ENCODE data around the gene ADAMTS1. TPM values are rescaled to one million over a fixed set of nuclear protein-coding genes. Genes with fewer than 3 reads are reported as not detected.

The ADAMTS1 gene
- total RNA-seq, 1 donor, result 243 TPM

DNA sequence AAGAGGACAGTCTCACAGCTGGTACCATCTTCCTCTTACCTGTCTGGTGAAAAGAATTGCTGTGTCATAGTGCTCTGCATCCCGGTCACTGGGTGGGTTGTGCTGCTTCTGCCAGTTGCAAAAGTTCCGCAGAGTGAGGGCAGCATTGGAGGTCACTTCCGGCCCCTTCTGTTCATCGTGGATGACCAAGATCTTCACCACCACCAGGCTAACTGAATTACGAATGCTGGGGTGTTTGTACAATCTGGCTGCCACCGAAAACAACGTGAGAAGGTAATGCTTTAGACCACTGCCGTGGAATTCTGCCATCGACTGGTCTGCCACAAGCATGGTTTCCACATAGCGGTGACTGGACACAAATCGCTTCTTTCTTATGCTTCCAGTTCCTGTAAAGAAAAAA lies 2.9 kb downstream of the ADAMTS1 start:
- Histone ChIP-seq H3K27me3 (ENCODE audit: insufficient read depth, low read length) (no peaks in the 10 kb centered on the region), H2AFZ (ENCODE audit: low read length) (no peak overlapping the region), H3K36me3 (ENCODE audit: insufficient read depth, low read length) (peaks cover 69% of the 10 kb centered on the region), H3K4me3 (ENCODE audit: insufficient read depth, low read length) (peak overlapping the region; percentile 94), H3K9me3 (ENCODE audit: low read depth, low read length) (no peaks in the 10 kb centered on the region), H3K4me2 (ENCODE audit: insufficient read depth, low read length) (peak overlapping the region; percentile 91), H3K27ac (ENCODE audit: low read depth, low read length) (peak overlapping the region; percentile 89), H3K79me2 (ENCODE audit: insufficient read depth, low read length) (peaks cover 48% of the 10 kb centered on the region), H4K20me1 (ENCODE audit: insufficient read depth, low read length) (peaks cover 73% of the 10 kb centered on the region), H3K4me1 (ENCODE audit: insufficient read depth, low read length) (peaks cover 39% of the 10 kb centered on the region)
- DNase-seq (ENCODE audit: insufficient read length, low spot score, missing footprints), result peak; percentile 62
- TF ChIP-seq, protein P1, sequence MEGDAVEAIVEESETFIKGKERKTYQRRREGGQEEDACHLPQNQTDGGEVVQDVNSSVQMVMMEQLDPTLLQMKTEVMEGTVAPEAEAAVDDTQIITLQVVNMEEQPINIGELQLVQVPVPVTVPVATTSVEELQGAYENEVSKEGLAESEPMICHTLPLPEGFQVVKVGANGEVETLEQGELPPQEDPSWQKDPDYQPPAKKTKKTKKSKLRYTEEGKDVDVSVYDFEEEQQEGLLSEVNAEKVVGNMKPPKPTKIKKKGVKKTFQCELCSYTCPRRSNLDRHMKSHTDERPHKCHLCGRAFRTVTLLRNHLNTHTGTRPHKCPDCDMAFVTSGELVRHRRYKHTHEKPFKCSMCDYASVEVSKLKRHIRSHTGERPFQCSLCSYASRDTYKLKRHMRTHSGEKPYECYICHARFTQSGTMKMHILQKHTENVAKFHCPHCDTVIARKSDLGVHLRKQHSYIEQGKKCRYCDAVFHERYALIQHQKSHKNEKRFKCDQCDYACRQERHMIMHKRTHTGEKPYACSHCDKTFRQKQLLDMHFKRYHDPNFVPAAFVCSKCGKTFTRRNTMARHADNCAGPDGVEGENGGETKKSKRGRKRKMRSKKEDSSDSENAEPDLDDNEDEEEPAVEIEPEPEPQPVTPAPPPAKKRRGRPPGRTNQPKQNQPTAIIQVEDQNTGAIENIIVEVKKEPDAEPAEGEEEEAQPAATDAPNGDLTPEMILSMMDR (IDR thresholded peaks at IDR 0.05; ENCODE audit: extremely low read depth, low read depth, low read length), result no peak

- peak overlapping the region; percentile 94 for H3K4me3 ChIP-seq (ENCODE audit: insufficient read depth, low read length)
- peaks cover 79% of the 10 kb centered on the region for H3K36me3 ChIP-seq (ENCODE audit: insufficient read depth, low read length)
- no peaks in the 10 kb centered on the region for H3K27me3 ChIP-seq (ENCODE audit: insufficient read depth, low read length)
- no peak overlapping the region for H2AFZ ChIP-seq (ENCODE audit: low read length)
- no peaks in the 10 kb centered on the region for H3K9me3 ChIP-seq (ENCODE audit: low read depth, low read length)
- H3K4me2 ChIP-seq (ENCODE audit: insufficient read depth, low read length), result peak overlapping the region; percentile 91
- H3K27ac ChIP-seq (ENCODE audit: low read depth, low read length), result peak overlapping the region; percentile 89
- peaks cover 80% of the 10 kb centered on the region for H4K20me1 ChIP-seq (ENCODE audit: insufficient read depth, low read length)
- peak; percentile 71 for DNase-seq (ENCODE audit: insufficient read length, low spot score, missing footprints)
- TF ChIP-seq, protein P1 (IDR thresholded peaks at IDR 0.05; ENCODE audit: extremely low read depth, low read depth, low read length), result peak; percentile 14
- peaks cover 37% of the 10 kb centered on the region for H3K4me1 ChIP-seq (ENCODE audit: insufficient read depth, low read length)
- H3K79me2 ChIP-seq (ENCODE audit: insufficient read depth, low read length), result peaks cover 48% of the 10 kb centered on the region
These were observed 4.3 kb downstream of the ADAMTS1 start for GRCh38 chr21:26840912-26841311.

- peaks cover 39% of the 10 kb centered on the region for H3K4me1 ChIP-seq (ENCODE audit: insufficient read depth, low read length)
- H3K36me3 ChIP-seq (ENCODE audit: insufficient read depth, low read length), result peaks cover 79% of the 10 kb centered on the region
- H3K27me3 ChIP-seq (ENCODE audit: insufficient read depth, low read length), result no peaks in the 10 kb centered on the region
These were observed 5.0 kb downstream of the ADAMTS1 start for GRCh38 chr21:26840201-26840600.

GRCh38 chr21:26837539-26837938 lies 7.7 kb downstream of the ADAMTS1 start:
- Histone ChIP-seq H3K27me3 (ENCODE audit: insufficient read depth, low read length) (no peaks in the 10 kb centered on the region), H3K9me3 (ENCODE audit: low read depth, low read length) (no peaks in the 10 kb centered on the region), H2AFZ (ENCODE audit: low read length) (no peak overlapping the region), H3K4me2 (ENCODE audit: insufficient read depth, low read length) (no peak overlapping the region), H4K20me1 (ENCODE audit: insufficient read depth, low read length) (peaks cover 60% of the 10 kb centered on the region), H3K4me3 (ENCODE audit: insufficient read depth, low read length) (peak overlapping the region; percentile 94), H3K36me3 (ENCODE audit: insufficient read depth, low read length) (peaks cover 63% of the 10 kb centered on the region), H3K4me1 (ENCODE audit: insufficient read depth, low read length) (peaks cover 41% of the 10 kb centered on the region), H3K27ac (ENCODE audit: low read depth, low read length) (no peak overlapping the region), H3K79me2 (ENCODE audit: insufficient read depth, low read length) (peaks cover 20% of the 10 kb centered on the region)
- DNase-seq (ENCODE audit: insufficient read length, low spot score, missing footprints), result no peak
- TF ChIP-seq, protein P1 (IDR thresholded peaks at IDR 0.05; ENCODE audit: extremely low read depth, low read depth, low read length), result no peak

More at GRCh38 chr21:26840201-26840600, 5.0 kb downstream of the ADAMTS1 start:
- H3K79me2 ChIP-seq (ENCODE audit: insufficient read depth, low read length), result peaks cover 45% of the 10 kb centered on the region
- DNase-seq (ENCODE audit: insufficient read length, low spot score, missing footprints), result no peak
- no peaks in the 10 kb centered on the region for H3K9me3 ChIP-seq (ENCODE audit: low read depth, low read length)
- TF ChIP-seq, protein P1 (IDR thresholded peaks at IDR 0.05; ENCODE audit: extremely low read depth, low read depth, low read length), result no peak
- no peak overlapping the region for H2AFZ ChIP-seq (ENCODE audit: low read length)
- H4K20me1 ChIP-seq (ENCODE audit: insufficient read depth, low read length), result peaks cover 80% of the 10 kb centered on the region
- peak overlapping the region; percentile 91 for H3K4me2 ChIP-seq (ENCODE audit: insufficient read depth, low read length)
- peak overlapping the region; percentile 89 for H3K27ac ChIP-seq (ENCODE audit: low read depth, low read length)
- H3K4me3 ChIP-seq (ENCODE audit: insufficient read depth, low read length), result peak overlapping the region; percentile 94
